Activated naive CD4-positive, alpha-beta T cell treated with anti-CD3 and anti-CD28 coated beads, Interleukin-2, amount 50 U/mL, for 24 hours (primary cell): ENCODE data around the gene EMSY.
"Not testable (repeated sequence)": the region's sequence is repeated elsewhere in the genome, so short reads cannot be mapped to it uniquely, and the experiment has no call there.

Experiments
- H3K27ac Mint-ChIP-seq: one replicate; pipeline ENCODE4 v1.8.0; 2021; ENCODE audit warnings: mild to moderate bottlenecking, mixed read lengths
- H3K27me3 Mint-ChIP-seq: one replicate; pipeline ENCODE4 v1.8.0; 2021; ENCODE audit warnings: mixed read lengths
- H3K36me3 Mint-ChIP-seq: one replicate; pipeline ENCODE4 v1.8.0; 2021; ENCODE audit warnings: mixed read lengths
- H3K4me1 Mint-ChIP-seq: one replicate; pipeline ENCODE4 v1.8.0; 2021; ENCODE audit warnings: mixed read lengths
- H3K4me3 Mint-ChIP-seq: one replicate; pipeline ENCODE4 v1.8.0; 2021; ENCODE audit warnings: mild to moderate bottlenecking, mixed read lengths
- H3K9me3 Mint-ChIP-seq: one replicate; pipeline ENCODE4 v1.8.0; 2021; ENCODE audit warnings: mixed read lengths

EMSY gene

GRCh38 chr11:76564364-76564763 is 119.5 kb downstream of the EMSY start:
- Mint-ChIP-seq H3K36me3 (no peaks in the 10 kb centered on the region), H3K4me3 (no peak overlapping the region), H3K27ac (no peak overlapping the region), H3K9me3 (no peaks in the 10 kb centered on the region), H3K27me3 (peaks cover 14% of the 10 kb centered on the region), H3K4me1 (no peaks in the 10 kb centered on the region)

- Mint-ChIP-seq H3K4me1 (no peaks in the 10 kb centered on the region), H3K27me3 (peaks cover 14% of the 10 kb centered on the region), H3K36me3 (no peaks in the 10 kb centered on the region), H3K27ac (no peak overlapping the region), H3K4me3 (no peak overlapping the region), H3K9me3 (no peaks in the 10 kb centered on the region)
Measured at GRCh38 chr11:76566811-76567210, 122.0 kb downstream of the EMSY start.

GRCh38 chr11:76567261-76567660 is 122.4 kb downstream of the EMSY start:
- H3K27me3 Mint-ChIP-seq: peaks cover 10% of the 10 kb centered on the region
- H3K4me3 Mint-ChIP-seq: no peak overlapping the region
- no peaks in the 10 kb centered on the region for H3K9me3 Mint-ChIP-seq
- no peaks in the 10 kb centered on the region for H3K36me3 Mint-ChIP-seq
- H3K4me1 Mint-ChIP-seq: no peaks in the 10 kb centered on the region
- no peak overlapping the region for H3K27ac Mint-ChIP-seq

- no peaks in the 10 kb centered on the region for H3K9me3 Mint-ChIP-seq
- no peaks in the 10 kb centered on the region for H3K36me3 Mint-ChIP-seq
- H3K4me3 Mint-ChIP-seq: no peak overlapping the region
- peaks cover 11% of the 10 kb centered on the region for H3K27me3 Mint-ChIP-seq
- no peak overlapping the region for H3K27ac Mint-ChIP-seq
- H3K4me1 Mint-ChIP-seq: no peaks in the 10 kb centered on the region
Measured at GRCh38 chr11:76568139-76568538, 123.3 kb downstream of the EMSY start.

- H3K4me1 Mint-ChIP-seq: no peaks in the 10 kb centered on the region
- H3K36me3 Mint-ChIP-seq: no peaks in the 10 kb centered on the region
- H3K9me3 Mint-ChIP-seq: no peaks in the 10 kb centered on the region
- no peak overlapping the region for H3K27ac Mint-ChIP-seq
- H3K27me3 Mint-ChIP-seq: peaks cover 11% of the 10 kb centered on the region
- H3K4me3 Mint-ChIP-seq: no peak overlapping the region
Measured at GRCh38 chr11:76568621-76569020, 123.8 kb downstream of the EMSY start.

GRCh38 chr11:76572181-76572875 is 127.5 kb downstream of the EMSY start:
- H3K27me3 Mint-ChIP-seq, H3K4me1 Mint-ChIP-seq, H3K4me3 Mint-ChIP-seq, H3K9me3 Mint-ChIP-seq, H3K36me3 Mint-ChIP-seq, H3K27ac Mint-ChIP-seq: not testable (repeated sequence)

GRCh38 chr11:76574406-76574805 is 129.6 kb downstream of the EMSY start:
- Mint-ChIP-seq H3K27me3 (peaks cover 7% of the 10 kb centered on the region), H3K4me1 (no peaks in the 10 kb centered on the region), H3K36me3 (no peaks in the 10 kb centered on the region), H3K27ac (no peak overlapping the region), H3K9me3 (no peaks in the 10 kb centered on the region), H3K4me3 (no peak overlapping the region)

- H3K9me3 Mint-ChIP-seq: no peaks in the 10 kb centered on the region
- H3K4me3 Mint-ChIP-seq: no peak overlapping the region
- no peaks in the 10 kb centered on the region for H3K36me3 Mint-ChIP-seq
- no peaks in the 10 kb centered on the region for H3K4me1 Mint-ChIP-seq
- H3K27me3 Mint-ChIP-seq: peaks cover 7% of the 10 kb centered on the region
- H3K27ac Mint-ChIP-seq: no peak overlapping the region
Measured at GRCh38 chr11:76574879-76575278, 130.1 kb downstream of the EMSY start.

- H3K4me1 Mint-ChIP-seq: no peaks in the 10 kb centered on the region
- H3K27ac Mint-ChIP-seq: no peak overlapping the region
- no peaks in the 10 kb centered on the region for H3K9me3 Mint-ChIP-seq
- peaks cover 7% of the 10 kb centered on the region for H3K27me3 Mint-ChIP-seq
- no peak overlapping the region for H3K4me3 Mint-ChIP-seq
- no peaks in the 10 kb centered on the region for H3K36me3 Mint-ChIP-seq
Measured at GRCh38 chr11:76577226-76577920, 132.6 kb downstream of the EMSY start.

GRCh38 chr11:76577921-76578653 is 133.3 kb downstream of the EMSY start:
- H3K4me1 Mint-ChIP-seq: no peaks in the 10 kb centered on the region
- no peaks in the 10 kb centered on the region for H3K36me3 Mint-ChIP-seq
- peaks cover 5% of the 10 kb centered on the region for H3K27me3 Mint-ChIP-seq
- no peak overlapping the region for H3K27ac Mint-ChIP-seq
- no peaks in the 10 kb centered on the region for H3K9me3 Mint-ChIP-seq
- no peak overlapping the region for H3K4me3 Mint-ChIP-seq

GRCh38 chr11:76578654-76579055 is 133.8 kb downstream of the EMSY start:
- no peaks in the 10 kb centered on the region for H3K36me3 Mint-ChIP-seq
- H3K4me1 Mint-ChIP-seq: no peaks in the 10 kb centered on the region
- H3K27me3 Mint-ChIP-seq: peaks cover 5% of the 10 kb centered on the region
- H3K9me3 Mint-ChIP-seq: no peaks in the 10 kb centered on the region
- H3K4me3 Mint-ChIP-seq: no peak overlapping the region
- no peak overlapping the region for H3K27ac Mint-ChIP-seq

GRCh38 chr11:76579056-76579751 is 134.4 kb downstream of the EMSY start:
- Mint-ChIP-seq H3K27me3 (peaks cover 5% of the 10 kb centered on the region), H3K4me1 (no peaks in the 10 kb centered on the region), H3K4me3 (no peak overlapping the region), H3K27ac (no peak overlapping the region), H3K9me3 (no peaks in the 10 kb centered on the region), H3K36me3 (no peaks in the 10 kb centered on the region)

GRCh38 chr11:76579752-76580151 is 134.9 kb downstream of the EMSY start:
- Mint-ChIP-seq H3K36me3 (no peaks in the 10 kb centered on the region), H3K27ac (no peak overlapping the region), H3K27me3 (peaks cover 5% of the 10 kb centered on the region), H3K4me3 (no peak overlapping the region), H3K9me3 (no peaks in the 10 kb centered on the region), H3K4me1 (no peaks in the 10 kb centered on the region)

GRCh38 chr11:76582471-76582870 is 137.7 kb downstream of the EMSY start:
- H3K36me3 Mint-ChIP-seq: not testable (repeated sequence)

GRCh38 chr11:76587820-76588454 is 143.1 kb downstream of the EMSY start:
- Mint-ChIP-seq H3K36me3 (no peaks in the 10 kb centered on the region), H3K4me3 (no peak overlapping the region), H3K9me3 (no peaks in the 10 kb centered on the region), H3K27ac (no peak overlapping the region), H3K4me1 (no peaks in the 10 kb centered on the region), H3K27me3 (no peaks in the 10 kb centered on the region)

More at GRCh38 chr11:76582471-76582870, 137.7 kb downstream of the EMSY start:
- not testable (repeated sequence) for H3K9me3 Mint-ChIP-seq, H3K4me1 Mint-ChIP-seq, H3K4me3 Mint-ChIP-seq, H3K27me3 Mint-ChIP-seq, H3K27ac Mint-ChIP-seq
